ENCODE data around the gene EYA4.

EYA4 gene

DNA sequence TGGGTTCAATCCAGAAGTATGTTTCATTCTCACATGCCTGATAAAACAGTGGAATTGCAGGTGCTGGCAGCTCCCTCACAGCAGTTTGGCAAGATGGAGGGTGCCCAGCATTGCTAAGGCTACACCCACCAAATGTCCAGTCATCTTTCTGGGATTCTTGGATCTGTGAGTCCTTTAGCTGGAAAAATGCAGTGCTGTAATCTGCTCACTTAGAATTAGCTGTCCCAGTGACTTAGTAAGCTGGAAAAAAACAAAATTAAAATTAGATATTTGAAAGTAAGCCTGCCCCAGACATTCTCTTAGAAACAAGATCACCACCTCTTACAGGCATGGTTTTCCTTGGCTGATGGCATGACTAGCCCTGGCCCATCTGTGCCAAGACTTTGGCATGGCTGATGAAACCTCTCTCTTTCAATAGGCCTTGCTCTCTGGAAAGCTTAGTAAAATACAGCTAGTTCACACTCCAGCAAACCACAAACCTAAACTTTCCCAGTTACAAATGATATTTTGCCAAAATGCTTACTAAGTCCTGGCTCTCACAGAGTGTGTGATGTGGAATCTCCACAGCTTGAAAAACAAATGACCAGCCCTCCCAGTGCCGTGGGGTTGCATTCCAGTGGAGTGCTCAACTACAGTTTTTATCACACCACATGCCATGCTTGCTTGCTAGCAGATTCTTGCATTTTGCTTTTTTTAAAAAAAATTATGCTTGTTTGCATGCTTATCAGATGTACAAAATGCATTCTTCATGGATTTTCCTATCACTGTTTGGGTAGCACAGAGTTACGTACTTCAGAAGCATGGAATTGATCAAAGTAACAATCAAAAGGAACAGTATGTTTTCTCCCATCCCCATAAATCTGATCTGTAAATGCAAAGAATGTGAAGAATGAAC is 261.5 kb downstream of the EYA4 start:
- Histone ChIP-seq H3F3A (ENCODE audit: low read depth) (no peaks in the 10 kb centered on the region), H3K36me3 (ENCODE audit: insufficient read depth, low read length) (no peaks in the 10 kb centered on the region), H2AFZ (ENCODE audit: low read length) (no peak overlapping the region), H3K27me3 (ENCODE audit: insufficient read depth, low read length, poor library complexity, severe bottlenecking) (no peaks in the 10 kb centered on the region), H3K79me2 (ENCODE audit: insufficient read depth, low read length) (no peaks in the 10 kb centered on the region), H4K20me1 (ENCODE audit: insufficient read depth, low read length, poor library complexity, severe bottlenecking) (no peaks in the 10 kb centered on the region), H3K9me2 (replicated peaks; ENCODE audit: low read depth, low read length) (no peaks in the 10 kb centered on the region), H3K9ac (ENCODE audit: low read depth, low read length, poor library complexity, severe bottlenecking) (no peak overlapping the region), H3K4me2 (ENCODE audit: low read depth, low read length, poor library complexity, severe bottlenecking) (no peak overlapping the region), H3K4me1 (ENCODE audit: insufficient read depth, low read length, poor library complexity, severe bottlenecking) (no peaks in the 10 kb centered on the region), H3K4me3 (ENCODE audit: low read length, poor library complexity, severe bottlenecking) (no peak overlapping the region), H3K9me3 (ENCODE audit: insufficient read depth, low read depth, low read length) (no peaks in the 10 kb centered on the region)
- TF ChIP-seq, protein P1, sequence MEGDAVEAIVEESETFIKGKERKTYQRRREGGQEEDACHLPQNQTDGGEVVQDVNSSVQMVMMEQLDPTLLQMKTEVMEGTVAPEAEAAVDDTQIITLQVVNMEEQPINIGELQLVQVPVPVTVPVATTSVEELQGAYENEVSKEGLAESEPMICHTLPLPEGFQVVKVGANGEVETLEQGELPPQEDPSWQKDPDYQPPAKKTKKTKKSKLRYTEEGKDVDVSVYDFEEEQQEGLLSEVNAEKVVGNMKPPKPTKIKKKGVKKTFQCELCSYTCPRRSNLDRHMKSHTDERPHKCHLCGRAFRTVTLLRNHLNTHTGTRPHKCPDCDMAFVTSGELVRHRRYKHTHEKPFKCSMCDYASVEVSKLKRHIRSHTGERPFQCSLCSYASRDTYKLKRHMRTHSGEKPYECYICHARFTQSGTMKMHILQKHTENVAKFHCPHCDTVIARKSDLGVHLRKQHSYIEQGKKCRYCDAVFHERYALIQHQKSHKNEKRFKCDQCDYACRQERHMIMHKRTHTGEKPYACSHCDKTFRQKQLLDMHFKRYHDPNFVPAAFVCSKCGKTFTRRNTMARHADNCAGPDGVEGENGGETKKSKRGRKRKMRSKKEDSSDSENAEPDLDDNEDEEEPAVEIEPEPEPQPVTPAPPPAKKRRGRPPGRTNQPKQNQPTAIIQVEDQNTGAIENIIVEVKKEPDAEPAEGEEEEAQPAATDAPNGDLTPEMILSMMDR (conservative IDR thresholded peaks at IDR 0.05; ENCODE audit: low read length) = no peak
- no peak for TF ChIP-seq EZH2phosphoT487 (IDR thresholded peaks at IDR 0.05; ENCODE audit: borderline replicate concordance)

DNA sequence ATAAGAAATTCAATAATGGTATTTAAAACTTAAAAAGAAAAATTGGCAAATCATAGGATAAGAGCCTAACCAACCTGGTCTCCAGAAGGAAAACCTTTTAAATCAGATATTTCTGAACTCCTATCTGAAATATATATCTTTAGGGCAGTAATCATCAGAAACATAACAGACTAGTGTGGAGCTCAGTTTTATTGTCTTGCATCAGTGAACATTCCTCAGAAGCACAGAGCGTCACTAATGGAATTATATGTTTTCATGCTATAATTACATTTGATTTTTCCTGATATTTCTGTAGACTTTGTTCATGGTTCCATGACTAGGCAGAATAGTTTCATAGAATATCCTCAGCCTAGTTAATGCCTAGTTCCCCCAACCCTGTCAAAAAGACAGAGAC is 262.2 kb downstream of the EYA4 start:
- Histone ChIP-seq H3K9me2 (replicated peaks; ENCODE audit: low read depth, low read length) (no peaks in the 10 kb centered on the region), H3K27me3 (ENCODE audit: insufficient read depth, low read length, poor library complexity, severe bottlenecking) (no peaks in the 10 kb centered on the region), H3K79me2 (ENCODE audit: insufficient read depth, low read length) (no peaks in the 10 kb centered on the region), H4K20me1 (ENCODE audit: insufficient read depth, low read length, poor library complexity, severe bottlenecking) (no peaks in the 10 kb centered on the region), H3K4me2 (ENCODE audit: low read depth, low read length, poor library complexity, severe bottlenecking) (no peak overlapping the region), H3K36me3 (ENCODE audit: insufficient read depth, low read length) (no peaks in the 10 kb centered on the region), H3F3A (ENCODE audit: low read depth) (no peaks in the 10 kb centered on the region), H3K4me3 (ENCODE audit: low read length, poor library complexity, severe bottlenecking) (no peak overlapping the region), H3K9ac (ENCODE audit: low read depth, low read length, poor library complexity, severe bottlenecking) (no peak overlapping the region), H3K4me1 (ENCODE audit: insufficient read depth, low read length, poor library complexity, severe bottlenecking) (no peaks in the 10 kb centered on the region), H2AFZ (ENCODE audit: low read length) (no peak overlapping the region), H3K9me3 (ENCODE audit: insufficient read depth, low read depth, low read length) (no peaks in the 10 kb centered on the region)
- no peak for TF ChIP-seq EZH2phosphoT487 (IDR thresholded peaks at IDR 0.05; ENCODE audit: borderline replicate concordance)
- TF ChIP-seq, protein P1 (conservative IDR thresholded peaks at IDR 0.05; ENCODE audit: low read length) = no peak

DNA sequence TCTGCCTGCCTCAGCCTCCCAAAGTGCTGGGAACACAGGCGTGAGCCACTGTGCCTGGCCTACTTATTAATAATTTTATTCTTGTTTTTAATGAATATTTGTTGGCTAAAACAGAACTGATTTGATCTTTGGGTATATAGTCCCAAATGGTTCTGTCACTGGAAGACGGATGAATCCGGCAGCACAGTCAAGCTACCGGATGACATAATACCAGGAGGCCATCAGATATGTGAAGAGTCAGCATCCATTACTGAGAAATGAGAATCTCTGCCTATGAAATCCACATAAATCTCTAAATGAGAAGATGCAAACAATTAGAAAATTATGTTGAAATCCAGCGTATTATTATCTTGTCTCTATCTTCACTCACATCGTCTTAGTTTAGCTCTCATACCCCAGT is 263.0 kb downstream of the EYA4 start:
- no peak overlapping the region for H3K4me2 ChIP-seq (ENCODE audit: low read depth, low read length, poor library complexity, severe bottlenecking)
- no peak overlapping the region for H2AFZ ChIP-seq (ENCODE audit: low read length)
- no peaks in the 10 kb centered on the region for H3K79me2 ChIP-seq (ENCODE audit: insufficient read depth, low read length)
- no peaks in the 10 kb centered on the region for H4K20me1 ChIP-seq (ENCODE audit: insufficient read depth, low read length, poor library complexity, severe bottlenecking)
- H3K9ac ChIP-seq (ENCODE audit: low read depth, low read length, poor library complexity, severe bottlenecking) = no peak overlapping the region
- H3K36me3 ChIP-seq (ENCODE audit: insufficient read depth, low read length) = no peaks in the 10 kb centered on the region
- no peaks in the 10 kb centered on the region for H3K27me3 ChIP-seq (ENCODE audit: insufficient read depth, low read length, poor library complexity, severe bottlenecking)
- H3K9me2 ChIP-seq (replicated peaks; ENCODE audit: low read depth, low read length) = no peaks in the 10 kb centered on the region
- TF ChIP-seq, protein P1 (conservative IDR thresholded peaks at IDR 0.05; ENCODE audit: low read length) = no peak
- no peak for TF ChIP-seq EZH2phosphoT487 (IDR thresholded peaks at IDR 0.05; ENCODE audit: borderline replicate concordance)
- no peaks in the 10 kb centered on the region for H3K9me3 ChIP-seq (ENCODE audit: insufficient read depth, low read depth, low read length)
- no peaks in the 10 kb centered on the region for H3K4me1 ChIP-seq (ENCODE audit: insufficient read depth, low read length, poor library complexity, severe bottlenecking)
- no peaks in the 10 kb centered on the region for H3F3A ChIP-seq (ENCODE audit: low read depth)
- no peak overlapping the region for H3K4me3 ChIP-seq (ENCODE audit: low read length, poor library complexity, severe bottlenecking)
